Effector CD4-positive, alpha-beta T cell (primary cell): ENCODE measurements around the gene MYLK.

ENCODE experiments used
- DNase-seq: peaks from one replicate; pipeline ENCODE4 v3.0.0-alpha.2; 2020

Gene MYLK

DNA sequence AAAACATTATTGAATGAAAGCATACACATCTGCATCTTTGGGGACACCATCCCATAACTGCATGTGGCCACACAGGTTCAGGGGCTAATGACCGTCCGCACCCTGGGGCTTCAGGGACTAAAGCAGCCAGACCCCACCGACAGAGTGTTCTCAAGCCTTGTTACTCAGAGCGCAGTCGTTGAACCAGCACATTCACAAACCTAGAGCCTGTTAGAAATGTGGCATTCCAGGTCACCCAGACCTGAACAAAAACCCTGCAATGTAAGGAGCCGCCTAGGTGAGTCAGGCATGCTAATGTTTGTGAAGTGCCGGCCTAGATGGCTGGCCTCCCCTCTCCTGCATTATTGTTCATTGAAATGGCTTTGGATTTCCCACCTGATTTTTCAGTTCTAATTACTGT lies 247.0 kb downstream of the MYLK start:
- DNase-seq = no peak

DNA sequence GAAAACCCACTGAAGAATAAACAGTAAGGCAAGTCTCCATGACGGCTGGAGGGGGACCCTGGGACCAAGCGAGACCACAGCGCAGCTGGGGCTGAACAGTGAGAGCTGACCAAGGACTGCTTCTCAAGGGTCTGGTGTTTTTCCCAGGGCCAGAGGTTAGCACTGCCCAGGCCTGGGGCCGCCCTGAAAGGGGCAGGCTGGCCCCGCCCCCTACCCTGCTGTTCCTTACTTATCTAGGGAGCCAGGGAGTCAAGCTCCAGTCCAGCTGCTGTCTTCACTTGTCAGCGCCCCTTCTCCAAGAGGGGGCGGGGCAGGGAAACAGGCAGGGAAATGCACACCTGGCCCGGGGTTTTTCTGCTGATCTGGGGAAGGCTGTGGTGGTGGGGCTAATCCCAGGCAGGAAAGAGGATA lies 247.7 kb downstream of the MYLK start:
- no peak for DNase-seq

DNA sequence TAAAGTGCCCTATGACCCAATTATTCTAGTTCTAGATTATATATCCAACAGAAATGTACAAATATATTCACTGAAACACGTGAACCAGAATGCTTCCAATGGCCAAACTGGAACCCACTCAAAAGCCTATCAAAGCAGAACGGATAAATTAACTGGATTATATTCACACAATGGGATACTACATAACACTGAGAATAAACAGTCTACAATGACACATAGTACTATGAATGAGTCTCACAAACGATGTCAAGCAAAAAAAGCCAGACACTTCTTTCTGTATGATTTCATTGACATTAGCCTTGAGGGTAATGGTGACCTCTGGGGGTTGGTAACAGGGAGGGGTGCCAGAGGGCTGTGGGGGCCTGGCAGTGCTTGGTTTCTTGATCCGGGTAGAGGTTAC lies 248.4 kb downstream of the MYLK start:
- DNase-seq = no peak

DNA sequence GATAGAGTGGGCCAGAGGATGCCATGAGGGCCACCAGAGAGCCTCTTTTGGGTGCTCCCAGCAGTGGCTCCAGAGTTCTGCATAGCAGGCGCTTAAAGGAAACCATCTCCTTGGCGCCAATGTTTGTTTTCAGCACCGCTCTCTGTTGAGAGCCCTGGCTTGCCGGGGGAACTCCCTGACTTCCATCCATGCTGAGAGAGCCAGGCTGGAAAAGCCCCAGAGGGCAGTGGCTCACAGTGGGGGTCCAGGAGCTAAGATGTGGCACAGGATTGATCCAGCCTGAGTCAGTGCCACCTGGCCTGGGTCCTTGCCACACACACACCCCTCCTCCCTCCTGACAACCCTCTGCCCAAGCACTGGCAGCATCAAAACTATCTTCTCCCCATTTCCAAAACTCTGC lies 248.9 kb downstream of the MYLK start:
- no peak for DNase-seq

DNA sequence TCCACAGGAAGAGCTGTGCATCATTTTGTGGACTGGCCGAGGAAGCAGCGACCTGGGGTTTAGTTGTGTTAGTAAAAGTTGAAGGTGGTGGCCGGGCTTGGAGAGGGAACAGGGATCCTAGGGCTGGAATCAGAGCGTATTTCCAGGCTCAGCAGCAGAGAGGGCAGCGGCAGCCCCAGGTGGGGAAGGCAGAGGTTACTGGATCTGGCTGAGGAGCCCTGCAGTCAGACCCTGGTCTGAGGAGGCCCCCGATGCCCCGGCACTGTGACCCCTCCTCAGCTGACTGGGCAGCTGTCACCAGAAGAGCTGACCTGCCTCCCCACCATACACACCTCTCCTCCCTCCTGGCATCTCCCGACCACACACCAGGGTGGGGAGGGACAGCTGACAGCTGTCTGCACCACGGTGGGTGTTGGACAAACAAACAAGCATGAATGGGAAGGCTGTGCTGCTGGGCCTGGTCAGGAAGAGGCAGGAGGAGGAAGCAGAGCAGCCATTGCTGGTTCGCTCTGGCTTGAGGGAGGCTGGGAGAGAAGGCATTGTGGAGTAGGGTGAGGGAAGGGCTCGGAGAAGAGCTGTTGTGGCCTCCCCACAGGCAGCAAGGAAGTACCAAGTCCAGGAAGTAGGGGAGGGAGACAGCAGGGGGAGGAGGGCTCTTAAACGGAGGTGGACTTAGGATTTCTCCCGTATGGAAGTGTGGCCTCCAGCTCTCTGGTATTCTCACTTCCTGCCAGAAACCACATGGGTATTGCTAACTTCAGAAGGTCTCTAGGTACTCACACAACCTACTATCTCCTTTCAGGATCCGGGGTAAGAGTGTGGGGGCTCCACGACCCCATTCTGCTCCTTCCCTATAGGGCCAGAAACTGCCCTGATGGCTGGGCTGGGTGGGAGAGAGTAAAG lies 249.7 kb downstream of the MYLK start:
- no peak for DNase-seq

DNA sequence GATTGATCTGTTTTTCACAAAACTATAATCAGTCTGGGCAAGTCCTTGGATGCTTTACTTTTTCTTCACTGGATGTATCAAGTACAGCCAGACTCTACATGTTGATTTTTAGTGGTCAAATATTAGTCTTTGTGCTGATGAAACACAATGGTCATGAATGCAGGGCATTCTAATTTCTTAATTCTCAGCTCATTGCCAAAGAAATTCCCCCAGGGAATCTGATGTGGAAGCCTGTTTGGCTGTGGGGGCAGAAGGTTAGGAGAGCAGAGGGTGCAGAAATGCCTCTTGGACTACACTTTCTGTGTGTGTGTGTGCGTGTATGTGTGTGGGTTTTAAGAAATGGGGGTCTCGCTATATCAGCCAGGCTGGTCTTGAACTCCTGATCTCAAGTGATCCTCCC lies 250.6 kb downstream of the MYLK start:
- DNase-seq = no peak

DNA sequence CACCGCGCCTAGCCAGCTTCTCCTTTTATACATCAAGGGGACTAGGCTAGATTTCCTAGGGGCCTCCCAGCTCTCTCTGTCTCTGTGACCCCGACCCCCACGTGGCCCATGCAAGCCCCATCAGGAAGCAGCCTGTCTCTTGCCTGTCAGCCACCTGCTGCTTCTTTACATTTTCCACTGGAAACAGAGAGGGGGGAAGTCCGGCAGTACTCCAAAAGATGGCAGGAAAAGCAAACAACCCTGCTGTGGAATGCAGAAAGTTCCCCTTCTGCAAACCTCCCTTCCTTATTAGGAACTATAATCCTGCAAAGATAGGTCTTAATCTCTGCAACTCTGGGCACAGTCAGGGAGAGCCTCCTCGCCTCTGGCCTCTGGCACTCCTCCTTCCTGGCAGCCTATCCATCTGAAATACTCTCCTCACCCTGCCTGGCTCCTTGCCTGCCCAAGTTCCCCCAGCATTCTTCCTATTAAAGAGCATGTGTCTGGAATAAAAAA lies 251.9 kb downstream of the MYLK start:
- DNase-seq = no peak

DNA sequence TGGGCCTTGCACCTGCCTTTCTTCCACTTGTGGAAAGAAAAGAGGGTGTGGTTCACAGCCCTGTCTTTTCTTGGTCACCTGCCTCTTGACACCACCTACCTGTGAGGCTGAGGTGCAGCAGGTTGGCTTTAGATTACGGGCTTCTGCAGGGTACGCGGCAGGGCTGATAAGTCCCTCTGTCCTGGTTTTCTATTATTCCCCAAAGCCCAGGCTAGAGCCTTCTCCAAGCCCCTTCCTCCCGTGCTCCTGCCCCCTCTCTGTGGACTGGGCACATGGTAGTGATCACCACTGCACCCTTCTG lies 254.4 kb downstream of the MYLK start:
- no peak for DNase-seq

DNA sequence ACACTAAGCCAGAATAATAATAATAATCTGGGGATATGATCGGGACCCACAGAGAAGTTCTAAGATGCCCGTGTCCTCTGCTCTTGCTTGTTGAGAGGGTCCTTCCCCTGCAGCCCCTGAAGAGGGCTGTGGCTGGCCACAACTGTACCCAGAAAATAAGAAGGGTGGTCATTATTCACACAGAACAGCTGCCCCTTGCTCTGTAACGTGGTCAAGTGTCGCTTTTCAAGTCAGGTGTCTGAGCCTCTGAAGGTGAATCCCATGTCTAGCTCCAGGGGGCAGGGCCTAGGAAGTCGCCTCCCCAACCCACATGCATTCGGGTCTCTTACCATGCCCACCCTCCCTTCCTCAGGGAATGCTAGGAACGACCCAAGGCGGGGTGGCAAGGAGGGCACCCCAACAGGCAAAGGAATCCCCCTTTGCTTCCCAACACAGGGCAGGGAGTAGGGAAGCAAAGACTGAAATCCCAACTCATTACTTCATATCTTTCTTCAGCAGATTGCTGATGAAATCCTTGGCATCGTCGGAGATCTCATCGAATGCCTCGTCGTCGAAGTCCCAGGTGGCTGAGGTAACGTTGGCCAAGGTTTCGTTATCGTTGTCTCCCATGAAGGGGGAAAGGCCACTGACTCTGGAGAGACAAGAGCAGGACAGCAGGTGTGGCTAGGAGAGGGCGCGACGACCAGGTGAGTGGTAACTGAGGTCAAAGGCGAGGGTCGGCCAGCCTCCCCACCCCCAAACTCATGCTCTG lies 255.0 kb downstream of the MYLK start:
- no peak for DNase-seq

DNA sequence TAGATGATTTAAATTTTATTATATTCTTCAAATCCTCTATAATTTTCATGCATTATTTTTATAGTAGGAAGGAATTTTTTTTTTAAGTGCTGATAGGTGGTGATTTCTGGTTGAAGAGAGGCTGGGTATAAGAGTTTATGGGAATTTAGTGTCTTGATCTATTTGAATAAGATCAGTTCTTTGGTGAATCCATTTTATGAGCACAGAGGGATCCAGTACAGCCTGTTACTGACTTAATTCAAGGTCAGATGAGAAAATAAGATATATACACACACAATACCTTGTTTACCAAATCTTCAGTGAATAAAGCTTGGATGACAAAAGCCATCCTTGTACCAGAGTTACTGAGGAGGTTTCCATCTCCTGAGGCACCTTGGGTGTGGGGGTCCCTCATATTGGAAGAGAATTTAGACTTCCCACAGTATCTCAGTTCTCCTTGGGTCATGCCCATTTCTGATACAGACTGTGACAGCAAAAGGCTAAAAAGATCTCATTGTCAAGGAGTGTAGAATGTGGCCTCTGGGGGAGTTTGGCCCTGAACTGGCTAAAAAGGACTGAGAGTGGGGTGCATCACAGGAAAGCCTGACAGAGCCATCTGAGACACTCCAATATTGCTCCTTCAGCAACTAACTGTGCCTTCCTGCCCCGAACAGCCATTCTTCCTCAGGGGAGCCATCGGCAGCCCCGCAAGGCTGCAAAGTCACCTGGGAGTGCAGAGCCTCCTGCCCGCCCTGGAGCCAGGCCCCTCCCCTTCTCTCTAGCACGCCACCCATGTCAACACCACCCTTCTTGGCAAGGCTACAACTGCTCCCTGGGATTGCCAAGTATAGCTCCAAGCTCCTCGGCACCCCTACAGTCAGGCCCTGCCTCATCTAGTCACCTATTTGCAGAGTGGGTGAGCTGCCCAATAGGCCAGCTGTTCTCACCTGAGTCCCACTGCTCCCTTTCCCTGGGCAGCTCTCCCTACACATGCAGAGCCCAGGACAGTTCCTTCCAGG lies 256.2 kb downstream of the MYLK start:
- no peak for DNase-seq

DNA sequence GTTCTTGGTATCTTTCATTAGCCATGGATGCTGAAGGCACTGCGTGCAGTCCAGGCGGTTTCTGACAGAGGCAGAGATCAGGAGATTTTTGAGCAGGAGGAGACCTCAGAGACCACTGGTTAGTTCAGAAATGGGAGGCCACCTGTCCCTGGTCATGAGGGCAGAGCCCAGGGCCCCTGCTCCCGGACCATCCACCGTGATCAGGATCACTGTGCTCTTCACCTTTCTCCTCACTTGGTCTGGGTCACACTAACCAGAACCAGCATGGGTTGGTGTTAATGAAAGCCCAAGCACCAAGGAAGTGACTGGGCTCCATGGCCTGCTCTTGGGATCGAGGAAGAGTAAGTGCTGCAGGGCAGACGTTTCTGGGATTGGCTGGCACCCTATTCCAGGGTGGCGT lies 257.3 kb downstream of the MYLK start:
- no peak for DNase-seq

DNA sequence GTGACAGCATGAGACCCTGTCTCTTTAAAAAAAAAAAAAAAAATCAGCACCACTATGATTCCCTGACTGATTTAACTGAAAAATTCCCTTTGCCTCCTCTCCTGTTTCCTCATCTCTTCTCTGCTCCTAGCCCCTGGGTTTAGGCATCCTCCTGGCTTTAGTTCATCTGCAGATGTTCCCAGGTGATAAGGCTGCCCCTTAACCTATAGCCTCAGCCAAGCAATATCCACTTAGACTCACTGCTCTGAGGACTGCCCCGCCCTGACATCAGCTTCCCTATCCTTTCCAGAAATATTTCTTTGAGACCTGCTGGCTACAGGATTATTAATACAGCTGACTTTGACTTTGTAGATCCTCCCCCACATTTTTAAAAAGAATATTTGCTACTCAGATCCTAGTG lies 259.8 kb downstream of the MYLK start:
- DNase-seq = no peak

DNA sequence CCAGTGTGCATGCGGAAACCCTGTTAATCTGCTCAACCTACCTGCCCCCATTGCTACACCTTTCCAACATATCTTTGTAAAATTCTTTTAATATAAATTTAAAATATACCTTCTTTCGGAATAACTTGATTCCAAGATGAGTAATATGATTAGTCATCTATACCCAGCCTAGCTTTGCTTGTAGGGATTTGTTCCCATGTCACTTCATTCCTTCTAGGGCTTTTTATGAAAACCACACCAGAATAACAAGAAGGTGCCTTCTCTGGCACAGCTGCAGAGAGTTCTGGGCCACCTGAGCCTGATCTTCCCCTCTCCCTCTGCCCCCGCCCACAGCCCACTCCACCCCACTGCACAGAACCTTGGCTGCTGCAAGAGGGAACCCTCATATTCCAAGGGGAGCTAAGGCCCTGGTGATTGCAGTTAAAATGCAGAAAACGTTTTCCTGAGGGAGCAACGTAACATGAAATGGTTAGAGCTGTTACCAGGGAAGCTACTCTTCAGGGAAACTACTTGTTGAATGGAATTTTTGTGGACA lies 260.7 kb downstream of the MYLK start:
- no peak for DNase-seq

DNA sequence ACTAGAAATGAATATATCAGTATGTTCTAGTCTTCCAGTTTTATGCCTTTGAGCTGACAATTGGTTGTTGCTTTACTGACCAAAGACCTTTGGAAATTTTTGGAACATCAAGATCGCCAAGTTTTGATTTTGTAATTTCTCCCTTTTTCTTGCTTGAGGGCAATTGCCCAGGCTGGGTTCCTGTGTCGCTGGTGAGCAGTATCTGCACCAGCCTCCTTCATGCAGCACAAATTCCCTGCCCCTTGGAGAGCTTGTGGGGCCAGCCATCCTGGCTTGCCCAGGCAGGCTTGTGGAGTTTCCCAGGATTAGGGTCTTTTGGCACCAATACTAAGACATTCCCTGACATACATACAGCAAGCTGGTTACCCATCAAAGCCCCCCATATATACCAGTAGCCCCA lies 261.4 kb downstream of the MYLK start:
- DNase-seq = no peak

DNA sequence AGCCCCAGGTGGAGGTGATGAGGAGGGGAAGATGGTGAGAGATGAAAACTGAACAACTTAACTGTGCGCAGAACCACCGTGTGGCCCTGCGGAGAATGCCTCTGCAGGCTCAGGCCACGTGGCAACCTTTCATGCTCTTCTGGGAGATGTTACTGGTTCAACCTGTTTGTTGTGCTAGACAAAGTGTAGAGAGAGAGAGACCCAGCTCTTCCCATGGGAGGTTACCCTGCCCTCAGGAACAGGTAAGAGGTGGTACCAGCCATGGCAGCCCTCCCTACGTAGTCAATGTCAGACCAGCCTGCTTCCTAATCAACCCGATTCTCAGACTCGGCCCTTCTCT lies 262.3 kb downstream of the MYLK start:
- DNase-seq = no peak

DNA sequence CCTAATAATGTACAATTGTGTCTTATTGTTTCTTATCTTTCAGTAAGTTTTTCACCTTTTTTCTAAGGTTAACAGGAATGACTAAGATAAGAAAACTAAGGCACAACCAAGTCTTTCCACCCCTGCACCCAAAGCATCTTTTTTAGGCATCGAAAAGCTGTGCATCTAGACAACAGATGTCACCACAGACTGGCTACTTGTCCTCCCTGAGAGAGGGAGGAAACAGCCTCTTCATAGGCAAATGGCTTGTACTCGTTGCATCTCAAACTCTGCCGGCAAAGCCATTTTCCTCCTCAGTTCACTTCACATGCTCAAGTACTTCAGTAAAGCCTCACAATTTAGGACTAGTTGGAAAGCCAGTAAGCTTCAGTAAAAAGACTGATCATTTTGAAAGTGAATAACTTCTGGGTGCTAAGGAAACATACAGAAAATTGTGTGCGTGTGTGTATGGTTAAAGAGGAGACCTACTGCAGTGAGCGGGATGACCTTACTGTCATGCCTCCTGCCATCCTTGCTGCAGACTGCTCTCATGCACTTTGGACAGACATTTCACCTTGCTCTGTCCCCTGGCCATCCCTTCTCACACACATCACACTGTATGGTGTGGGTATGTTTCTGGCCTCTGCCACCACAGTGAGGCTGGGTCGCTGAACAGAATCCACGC lies 262.8 kb downstream of the MYLK start:
- no peak for DNase-seq

DNA sequence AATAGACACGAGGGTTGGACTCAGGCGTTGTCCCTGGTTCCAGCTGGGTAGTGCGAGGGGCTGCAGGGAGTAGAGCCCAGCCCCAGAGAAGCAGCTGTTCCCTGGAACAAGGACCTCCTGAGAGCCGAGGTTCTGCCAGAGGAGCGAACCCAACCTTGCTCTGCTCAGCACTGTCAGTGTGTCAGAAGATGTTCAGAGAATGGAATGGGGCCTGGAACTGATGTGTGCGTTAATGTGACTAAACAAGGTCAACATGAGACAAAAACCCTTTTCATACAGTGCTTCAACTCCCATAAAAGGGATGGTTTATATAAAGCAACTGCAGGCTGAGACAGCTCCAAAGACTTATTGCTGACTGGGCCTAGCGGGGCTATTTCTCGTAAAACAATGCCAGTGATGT lies 263.8 kb downstream of the MYLK start:
- no peak for DNase-seq

DNA sequence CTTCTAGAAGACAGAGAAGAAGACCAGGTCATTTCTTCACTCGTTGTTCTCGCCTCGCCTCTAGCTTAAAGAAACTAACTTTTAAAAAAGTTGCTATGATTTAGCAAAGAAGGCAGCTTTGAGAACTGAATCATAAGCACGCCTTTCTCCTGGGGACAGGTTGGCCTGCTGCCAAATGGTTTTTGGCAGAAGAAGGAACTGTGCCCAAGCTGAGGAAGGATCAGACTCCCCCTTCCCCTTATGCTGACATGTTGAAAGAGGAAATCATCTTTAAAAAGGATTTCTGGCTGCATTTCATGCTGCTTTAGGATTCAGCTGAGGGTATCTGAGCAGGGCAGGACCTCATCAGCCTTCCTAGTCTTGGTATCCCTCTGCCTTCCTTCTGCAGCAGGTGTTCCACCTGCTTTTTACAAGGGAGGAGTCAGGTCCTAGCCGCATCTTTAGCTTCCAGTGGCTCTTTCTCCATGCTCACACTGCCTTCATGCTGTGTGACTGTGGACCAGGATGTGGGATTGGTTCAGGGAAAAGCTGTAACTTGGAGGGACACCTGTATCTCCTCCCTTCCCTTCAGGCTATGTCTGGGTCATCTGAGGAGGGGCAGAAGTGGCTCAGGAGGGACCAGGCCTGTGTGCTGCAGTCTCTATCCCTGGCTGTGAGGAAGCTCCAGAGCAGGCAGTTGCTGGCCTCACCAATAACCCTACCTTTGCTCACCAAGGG lies 265.2 kb downstream of the MYLK start:
- no peak for DNase-seq

DNA sequence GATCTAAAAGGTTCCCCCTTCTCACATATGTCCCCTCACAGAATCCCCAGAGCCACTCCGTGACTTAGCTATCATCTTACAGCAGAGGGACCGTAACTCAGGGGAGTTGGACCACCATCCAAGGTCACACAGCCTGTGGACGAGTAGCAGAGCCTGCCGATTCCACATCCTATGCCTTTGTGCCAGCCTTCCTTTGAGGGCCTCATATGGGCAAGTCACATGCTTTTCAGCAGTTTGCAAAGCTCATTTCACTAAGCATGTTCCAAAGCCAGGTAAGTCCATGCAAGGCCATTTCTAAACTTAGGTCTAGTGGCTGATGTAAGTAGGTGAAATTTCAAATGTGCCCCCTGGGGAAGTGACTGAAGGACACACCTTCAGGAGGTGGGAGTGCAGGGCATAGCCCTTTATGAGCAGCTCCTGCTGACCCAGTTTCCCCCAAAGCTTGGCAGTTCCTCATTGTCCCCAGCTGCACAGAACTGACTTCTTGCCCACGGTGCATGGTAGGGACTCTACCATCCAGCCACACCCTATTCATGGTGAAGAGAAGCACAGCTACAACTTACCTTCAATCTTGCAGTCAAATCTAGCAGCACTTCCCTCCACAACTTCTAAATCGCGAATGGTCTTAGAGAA lies 265.9 kb downstream of the MYLK start:
- DNase-seq = no peak

DNA sequence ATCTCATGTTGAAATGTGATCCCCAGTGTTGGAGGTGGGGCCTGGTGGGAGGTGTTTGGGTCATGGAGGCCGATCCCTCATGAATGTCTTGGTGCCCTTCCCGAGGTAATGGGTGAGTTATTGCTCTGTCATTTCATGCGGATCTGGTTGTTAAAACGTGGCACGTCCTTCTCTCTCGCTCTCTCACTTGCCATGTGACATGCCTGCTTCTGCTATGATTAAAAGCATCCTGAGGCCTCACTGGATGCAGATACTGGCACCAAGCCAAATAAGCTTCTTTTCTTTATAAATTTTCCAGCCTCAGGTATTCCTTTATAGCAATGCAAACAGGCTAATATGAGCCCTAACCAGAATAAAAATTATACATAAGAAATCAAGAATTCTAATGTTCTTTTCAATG lies 267.5 kb downstream of the MYLK start:
- DNase-seq = no peak

DNA sequence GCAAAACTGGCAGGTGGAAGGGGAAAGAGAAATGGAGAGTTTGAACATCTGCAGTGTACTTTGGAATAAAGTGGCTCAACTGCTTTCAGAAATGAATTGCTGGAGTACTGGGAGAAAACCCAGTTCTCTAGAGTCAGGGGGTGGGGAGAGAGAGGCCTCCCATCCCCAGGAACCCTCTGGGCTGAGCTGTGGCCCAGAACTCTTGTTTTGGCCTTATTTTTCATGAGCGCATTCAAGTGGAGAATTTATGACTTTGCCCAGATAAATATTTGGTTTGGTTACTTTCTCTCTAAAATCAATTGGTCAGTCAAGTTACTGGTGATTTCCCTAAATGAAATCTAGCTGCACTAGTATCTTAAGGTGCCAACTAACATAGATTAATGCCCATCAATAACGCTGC lies 270.6 kb downstream of the MYLK start:
- no peak for DNase-seq
